ENCODE measurements around the gene DDX56. TPM values are rescaled to one million over a fixed set of nuclear protein-coding genes. Genes with fewer than 3 reads are reported as not detected.
"Not testable (repeated sequence)": the region's sequence is repeated elsewhere in the genome, so short reads cannot be mapped to it uniquely, and the experiment has no call there.

Gene DDX56
- polyA plus RNA-seq, 1 donor = 54.0 TPM

GRCh38 chr7:44561962-44562621 is 11.6 kb downstream of the DDX56 start:
- no peak for DNase-seq

- DNase-seq = no peak
Measured at GRCh38 chr7:44561481-44561880, 12.2 kb downstream of the DDX56 start.

- DNase-seq = no peak
Measured at GRCh38 chr7:44559485-44559884, 14.2 kb downstream of the DDX56 start.

GRCh38 chr7:44557485-44557884 is 16.2 kb downstream of the DDX56 start:
- no peak for DNase-seq

GRCh38 chr7:44555350-44555749 is 18.4 kb downstream of the DDX56 start:
- DNase-seq = no peak

GRCh38 chr7:44552473-44553005 is 21.2 kb downstream of the DDX56 start:
- DNase-seq = not testable (repeated sequence)

GRCh38 chr7:44549457-44549856 is 24.3 kb downstream of the DDX56 start:
- DNase-seq = no peak

GRCh38 chr7:44548893-44549292 is 24.8 kb downstream of the DDX56 start:
- no peak for DNase-seq

- no peak for DNase-seq
Measured at GRCh38 chr7:44547536-44548231, 26.0 kb downstream of the DDX56 start.

- DNase-seq = no peak
Measured at GRCh38 chr7:44541876-44542610, 31.7 kb downstream of the DDX56 start.

- no peak for DNase-seq
Measured at GRCh38 chr7:44541028-44541869, 32.5 kb downstream of the DDX56 start, which contains the start of gene NPC1L1. Gene NPC1L1, minus strand, starts transcription at chr7:44541330. Its CDS starts 71 bp downstream, at chr7:44541259.

- DNase-seq = no peak
Measured at GRCh38 chr7:44540592-44541027, 33.1 kb downstream of the DDX56 start.

- no peak for DNase-seq
Measured at GRCh38 chr7:44539669-44540506, 33.8 kb downstream of the DDX56 start.

- no peak for DNase-seq
Measured at GRCh38 chr7:44538798-44539668, 34.7 kb downstream of the DDX56 start.

- no peak for DNase-seq
Measured at GRCh38 chr7:44538093-44538797, 35.5 kb downstream of the DDX56 start.

- no peak for DNase-seq
Measured at GRCh38 chr7:44537442-44537841, 36.3 kb downstream of the DDX56 start.

- no peak for DNase-seq
Measured at GRCh38 chr7:44536090-44536489, 37.6 kb downstream of the DDX56 start.

- DNase-seq = no peak
Measured at GRCh38 chr7:44535348-44536064, 38.2 kb downstream of the DDX56 start.

- DNase-seq = no peak
Measured at GRCh38 chr7:44534501-44534900, 39.2 kb downstream of the DDX56 start.

Data from hindlimb muscle (tissue), 1 donor.